NCI-H146 (cell line): ENCODE results near the gene HPCAL1.
A peak's percentile ranks its signal among the peaks of the same experiment; 100 is the strongest.

Experiments used
- DNase-seq: peaks from one replicate; lab custom pipeline; 2025; lab: John Stamatoyannopoulos, UW

HPCAL1 gene

DNA sequence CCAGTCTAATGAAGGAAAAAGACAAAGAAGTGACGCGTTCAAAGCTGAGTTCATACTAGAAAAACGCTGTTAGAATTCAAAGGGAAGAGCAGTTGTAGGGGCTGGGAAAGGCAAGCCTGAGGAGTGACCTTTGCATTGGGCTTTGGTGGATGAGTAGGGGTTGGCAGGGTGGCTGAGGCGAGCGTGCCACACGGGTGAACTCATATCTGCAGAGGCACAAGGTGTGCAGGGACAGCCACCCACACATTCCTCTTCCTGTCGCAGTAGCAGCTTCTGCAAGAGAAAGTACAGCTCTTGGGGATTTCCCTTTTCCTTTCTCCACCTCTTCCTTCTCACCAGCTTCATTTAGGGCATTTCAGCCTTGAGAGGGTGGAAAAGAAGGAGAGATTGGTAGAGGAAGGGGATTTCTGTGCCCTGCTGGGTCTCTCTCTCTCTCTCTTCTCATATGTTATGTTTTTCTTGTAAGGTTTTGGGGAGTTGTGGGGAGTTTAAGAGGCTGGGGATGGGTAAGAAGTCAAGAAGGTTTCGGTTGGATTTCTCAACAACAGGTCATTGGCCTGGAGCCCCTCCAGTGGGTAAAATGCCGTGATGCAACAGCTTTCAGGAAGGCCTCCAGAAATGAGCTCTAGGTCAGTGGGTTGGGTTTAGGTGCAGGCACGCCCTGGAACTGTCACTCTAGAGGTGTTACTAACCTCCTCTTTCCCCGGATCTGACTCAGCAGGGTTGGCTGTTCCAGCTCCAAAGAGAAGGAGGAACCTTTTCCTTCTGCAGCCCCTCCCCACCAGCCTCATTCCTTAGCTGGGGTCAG lies 105.3 kb downstream of the HPCAL1 start:
- peak; percentile 46 for DNase-seq

GRCh38 chr2:10408649-10409579 lies 106.2 kb downstream of the HPCAL1 start:
- DNase-seq = peak; percentile 92

DNA sequence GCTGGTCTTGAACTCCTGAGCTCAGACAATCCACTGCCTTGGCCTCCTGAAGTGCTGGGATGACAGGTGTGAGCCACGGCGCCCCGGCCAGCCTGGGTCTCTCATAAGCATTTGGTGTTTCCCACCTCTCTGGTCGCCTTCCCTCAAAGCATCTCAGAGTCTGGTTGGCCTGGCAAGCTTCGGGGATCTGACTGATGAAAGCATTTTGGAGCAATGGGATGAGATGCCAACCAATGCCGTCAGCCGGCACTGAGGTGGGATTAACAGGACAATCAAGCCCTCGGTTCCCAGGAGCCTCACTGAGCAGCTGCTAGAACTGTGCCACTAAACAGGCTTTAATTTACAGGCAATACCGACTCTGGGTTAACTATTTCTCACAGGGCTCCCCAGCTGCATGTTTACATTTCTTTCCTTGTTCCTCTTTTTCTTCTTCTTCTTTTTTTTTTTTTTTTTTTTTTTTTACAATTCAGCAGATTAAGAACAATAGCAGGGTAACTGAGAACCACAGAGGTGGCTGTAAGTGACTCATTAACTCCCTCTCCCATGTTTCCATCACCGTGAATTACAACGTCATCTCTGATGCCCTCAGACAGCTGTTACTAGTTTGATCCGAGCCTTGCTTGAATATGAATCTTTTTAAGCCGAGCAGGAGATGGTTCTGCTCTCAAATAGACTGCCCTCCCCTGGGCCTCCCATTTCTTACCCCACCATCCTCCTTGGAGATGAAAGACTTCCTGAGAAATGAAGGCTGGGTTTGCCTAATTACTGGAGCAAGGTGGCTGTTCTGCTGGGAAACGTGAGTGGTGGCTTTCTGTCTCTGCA lies 107.5 kb downstream of the HPCAL1 start:
- DNase-seq = no peak

- peak; percentile 15 for DNase-seq
Observed at GRCh38 chr2:10410823-10411437, 108.2 kb downstream of the HPCAL1 start.

DNA sequence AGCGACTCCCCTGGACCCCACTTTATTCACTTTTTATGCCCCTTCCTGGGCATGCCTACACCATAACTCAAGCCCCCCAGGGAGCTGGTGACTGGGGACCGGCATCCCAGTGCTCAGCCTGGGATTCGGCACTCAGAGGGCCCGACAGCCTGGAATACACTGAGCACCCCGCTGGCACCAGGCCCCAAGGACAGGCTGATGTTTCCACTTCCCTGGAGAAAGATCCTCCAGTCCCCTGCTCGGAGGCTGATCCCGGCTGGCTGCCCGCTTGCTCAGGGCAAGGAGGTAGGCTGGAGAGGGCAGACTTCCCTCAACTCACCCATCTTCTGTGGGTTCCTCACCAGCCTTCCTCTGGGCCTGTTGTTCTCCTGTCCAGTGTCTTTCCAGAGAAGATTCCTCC lies 108.9 kb downstream of the HPCAL1 start:
- DNase-seq = no peak

DNA sequence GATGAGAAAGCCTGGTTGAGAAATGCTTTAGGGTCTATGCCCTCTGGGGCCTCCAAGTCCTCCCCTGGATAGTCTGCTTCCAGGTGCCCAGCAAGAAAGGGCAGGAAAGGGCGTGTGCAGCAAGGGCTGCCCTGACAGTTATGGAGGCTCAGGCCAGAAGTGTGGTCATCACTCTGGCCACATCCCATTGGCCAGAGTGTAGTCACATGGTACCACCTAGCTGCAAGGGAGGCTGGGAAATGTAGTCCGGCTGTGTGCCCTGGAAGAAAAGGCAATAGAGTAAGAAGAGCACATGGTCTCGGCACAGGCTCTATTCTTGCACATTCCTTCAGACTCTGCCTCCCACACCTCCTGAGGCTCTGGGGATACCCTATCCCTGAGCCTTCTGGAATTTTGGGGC lies 109.7 kb downstream of the HPCAL1 start:
- DNase-seq = peak; percentile 41

- no peak for DNase-seq
Observed at GRCh38 chr2:10413503-10413902, 110.8 kb downstream of the HPCAL1 start.

DNA sequence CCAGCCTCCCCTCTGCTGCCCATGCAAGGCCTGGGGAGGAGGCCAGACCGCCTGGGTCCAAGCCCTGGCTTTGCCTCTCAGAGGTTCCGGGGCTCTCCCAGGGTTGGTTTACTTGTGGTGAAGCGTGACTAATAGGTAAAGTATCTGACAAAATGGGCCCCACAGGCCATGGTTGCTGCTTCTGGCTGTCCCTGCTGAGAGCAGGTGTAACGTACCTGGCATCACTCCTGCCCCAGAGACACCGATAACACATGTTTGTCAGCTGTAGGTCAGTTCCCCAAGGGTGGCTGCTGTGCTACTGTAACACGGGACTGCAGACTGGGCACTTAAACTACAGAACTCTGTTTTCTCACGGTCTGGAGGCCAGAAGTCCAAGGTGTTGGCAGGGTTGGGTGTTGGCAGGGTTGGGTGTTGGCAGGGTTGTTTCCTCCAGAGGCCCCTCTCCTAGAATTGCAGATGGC lies 111.3 kb downstream of the HPCAL1 start:
- peak; percentile 62 for DNase-seq

DNA sequence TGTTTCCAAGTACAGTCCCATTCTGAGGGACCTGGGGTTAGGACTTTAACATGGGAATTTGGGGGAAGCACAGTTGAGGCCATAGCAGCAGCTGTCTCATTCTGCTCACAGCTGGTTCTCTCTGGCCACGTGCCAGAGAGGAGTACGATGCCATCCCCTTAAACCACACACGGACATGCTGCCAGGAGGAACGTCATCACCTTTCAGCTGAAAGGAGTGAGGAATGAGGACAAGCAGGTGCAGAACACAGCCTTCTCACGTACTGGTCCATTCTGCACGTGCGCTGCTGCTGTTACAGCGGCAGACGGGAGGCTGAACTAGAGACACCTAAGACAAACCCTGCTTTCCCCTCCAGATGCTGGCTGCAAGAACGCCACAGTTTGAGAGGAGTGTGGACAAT lies 111.9 kb downstream of the HPCAL1 start:
- DNase-seq = peak; percentile 52

DNA sequence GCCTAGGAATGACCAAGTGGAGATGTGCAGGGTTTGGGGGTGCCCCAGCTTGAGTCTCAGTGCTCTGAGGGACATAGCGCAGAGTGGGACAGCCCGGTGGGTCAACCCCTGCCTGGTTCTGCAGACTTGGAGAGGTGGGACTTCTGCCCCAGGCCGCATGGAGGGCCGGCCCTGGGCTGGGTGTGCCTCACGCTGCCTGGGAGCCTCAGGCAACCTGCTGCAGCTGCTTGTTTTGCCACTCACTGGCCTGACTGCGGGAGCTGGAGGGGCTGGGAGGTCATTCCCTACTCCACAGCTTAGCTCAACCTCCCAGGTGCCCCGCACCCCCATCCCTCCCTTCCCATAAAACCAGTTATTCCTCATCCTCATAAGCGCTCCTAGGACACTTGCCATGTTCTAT lies 112.3 kb downstream of the HPCAL1 start:
- peak; percentile 18 for DNase-seq

- DNase-seq = no peak
Observed at GRCh38 chr2:10415640-10416039, 112.9 kb downstream of the HPCAL1 start.

DNA sequence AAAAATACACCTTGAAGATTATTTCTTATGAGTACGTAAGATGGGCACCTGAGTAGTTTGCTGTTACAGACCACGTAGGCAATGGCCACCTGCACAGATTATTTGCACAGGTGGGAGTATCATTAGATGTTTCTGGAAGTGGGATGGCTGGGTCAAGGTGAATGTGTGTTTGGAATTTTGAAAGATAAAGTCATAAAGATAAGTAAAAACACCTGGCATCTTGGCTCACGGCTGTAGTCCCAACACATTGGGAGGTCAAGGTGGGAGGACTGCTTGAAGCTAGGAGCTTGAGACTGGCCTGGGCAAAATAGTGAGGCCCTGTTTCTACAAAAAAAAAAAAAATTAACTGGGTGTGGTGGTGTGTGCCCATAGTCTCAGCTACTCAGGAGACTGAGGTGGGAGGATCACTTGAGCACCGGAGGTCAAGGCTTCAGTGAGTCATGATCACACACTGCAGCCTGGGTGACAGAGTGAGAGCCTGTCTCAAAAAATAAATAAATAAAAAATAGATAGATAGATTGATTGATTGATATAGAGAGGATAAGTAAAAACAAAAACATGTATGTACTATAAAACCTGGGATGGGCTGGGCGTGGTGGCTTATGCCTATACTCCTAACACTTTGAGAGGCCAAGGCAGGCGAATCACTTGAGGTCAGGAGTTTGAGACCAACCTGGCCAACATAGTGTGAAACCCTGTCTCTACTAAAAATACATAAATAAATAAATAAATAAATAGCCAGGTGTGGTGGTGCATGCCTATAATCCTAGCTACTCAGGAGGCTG lies 115.0 kb downstream of the HPCAL1 start:
- no peak for DNase-seq

DNA sequence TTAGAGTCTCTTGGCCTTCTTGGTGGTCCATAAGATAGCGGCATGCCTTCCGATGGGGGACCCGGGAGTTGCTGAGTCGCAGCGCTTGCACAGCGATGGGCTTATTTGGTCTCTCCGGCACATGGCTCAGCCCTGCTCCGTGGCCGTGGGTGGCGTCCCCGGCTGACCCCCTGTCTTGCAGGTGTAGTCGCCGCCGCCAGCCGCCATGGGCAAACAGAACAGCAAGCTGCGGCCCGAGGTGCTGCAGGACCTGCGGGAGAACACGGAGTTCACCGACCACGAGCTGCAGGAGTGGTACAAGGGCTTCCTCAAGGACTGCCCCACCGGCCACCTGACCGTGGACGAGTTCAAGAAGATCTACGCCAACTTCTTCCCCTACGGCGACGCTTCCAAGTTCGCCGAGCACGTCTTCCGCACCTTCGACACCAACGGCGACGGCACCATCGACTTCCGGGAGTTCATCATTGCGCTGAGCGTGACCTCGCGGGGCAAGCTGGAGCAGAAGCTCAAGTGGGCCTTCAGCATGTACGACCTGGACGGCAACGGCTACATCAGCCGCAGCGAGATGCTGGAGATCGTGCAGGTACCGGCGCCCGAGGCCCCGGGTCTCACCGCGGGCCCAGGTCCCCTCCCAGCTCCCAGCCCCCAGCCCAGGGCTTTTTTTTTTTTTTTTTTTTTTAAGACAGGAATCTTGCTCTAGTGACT lies 117.0 kb downstream of the HPCAL1 start:
- no peak for DNase-seq

DNA sequence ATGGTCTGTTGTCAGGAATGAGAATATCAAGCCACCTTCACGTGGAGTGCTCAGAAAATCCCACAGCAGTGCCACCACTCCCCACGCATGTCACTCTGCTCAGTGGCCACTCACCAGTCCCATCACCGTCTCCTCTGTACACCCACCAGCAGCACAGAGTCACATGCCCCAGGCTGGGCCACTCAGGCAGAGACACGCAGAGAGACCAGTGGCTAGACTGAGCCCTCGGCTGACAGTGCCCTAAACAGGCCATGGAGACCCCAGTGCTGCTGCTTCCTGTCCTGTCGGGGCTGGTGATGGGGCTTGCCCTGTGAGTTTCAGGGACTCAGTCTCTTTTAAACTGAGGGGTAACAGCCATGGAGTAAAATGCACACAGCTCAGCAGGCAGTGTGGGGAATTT lies 119.5 kb downstream of the HPCAL1 start:
- no peak for DNase-seq

DNA sequence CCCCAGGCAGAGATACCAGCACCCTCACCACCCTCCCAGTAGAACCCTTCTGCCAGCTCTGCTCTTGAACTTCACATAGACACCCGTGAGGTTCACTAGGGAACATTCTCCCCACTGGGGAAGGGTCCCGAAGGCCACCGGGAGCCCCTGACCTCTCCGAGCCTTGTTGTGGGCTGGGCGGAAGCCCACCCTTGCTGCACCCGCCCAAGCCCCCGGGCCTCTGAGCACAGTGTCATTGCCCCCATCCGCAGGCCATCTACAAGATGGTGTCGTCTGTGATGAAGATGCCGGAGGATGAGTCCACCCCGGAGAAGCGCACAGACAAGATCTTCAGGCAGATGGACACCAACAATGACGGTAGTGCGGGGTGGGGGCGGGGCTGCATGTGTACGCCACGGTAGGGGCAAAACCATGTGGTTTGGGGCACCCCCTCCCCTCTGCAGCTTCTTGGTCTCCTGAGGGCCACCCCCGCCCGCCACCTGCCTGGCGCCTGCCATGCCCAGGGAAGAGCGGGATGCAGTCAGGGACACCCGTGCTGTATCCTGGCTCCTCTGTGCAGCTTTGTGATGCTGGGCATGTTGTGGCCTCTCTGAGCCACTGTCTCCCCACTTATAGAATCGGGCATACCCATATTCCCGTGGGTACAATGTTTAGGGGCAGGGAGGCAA lies 120.2 kb downstream of the HPCAL1 start:
- DNase-seq = no peak

- no peak for DNase-seq
Observed at GRCh38 chr2:10423400-10423774, 120.7 kb downstream of the HPCAL1 start.

- DNase-seq = no peak
Observed at GRCh38 chr2:10424051-10424450, 121.3 kb downstream of the HPCAL1 start.

DNA sequence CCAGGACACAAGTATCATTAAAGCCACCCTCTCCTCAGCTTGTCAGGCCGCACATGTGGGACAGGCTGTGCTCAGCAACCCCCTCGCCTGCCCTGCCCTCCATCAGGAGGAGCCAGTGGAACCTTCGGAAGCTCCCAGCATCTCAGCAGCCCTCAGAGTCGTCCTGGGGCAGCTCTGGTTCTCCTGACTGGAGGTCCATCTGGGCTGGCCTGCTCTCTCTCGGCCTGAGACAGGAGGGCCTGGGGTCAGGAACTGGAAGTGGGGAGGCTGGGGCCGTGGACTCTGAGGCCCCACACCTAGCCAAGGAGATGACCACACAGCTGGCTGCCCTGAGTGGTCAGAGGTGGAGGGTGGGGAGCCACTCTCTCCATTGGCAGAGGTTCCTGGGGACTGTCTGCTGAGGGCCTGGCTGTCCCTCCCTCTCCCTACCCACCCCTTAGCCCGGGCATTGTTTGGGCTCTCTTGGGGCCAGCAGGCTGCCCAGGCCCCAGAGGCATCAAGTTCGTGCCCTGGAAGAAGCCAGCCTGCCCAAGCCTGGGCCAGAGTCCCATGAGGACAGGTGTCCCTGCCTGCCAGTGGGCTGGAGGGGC lies 122.3 kb downstream of the HPCAL1 start:
- DNase-seq = no peak

DNA sequence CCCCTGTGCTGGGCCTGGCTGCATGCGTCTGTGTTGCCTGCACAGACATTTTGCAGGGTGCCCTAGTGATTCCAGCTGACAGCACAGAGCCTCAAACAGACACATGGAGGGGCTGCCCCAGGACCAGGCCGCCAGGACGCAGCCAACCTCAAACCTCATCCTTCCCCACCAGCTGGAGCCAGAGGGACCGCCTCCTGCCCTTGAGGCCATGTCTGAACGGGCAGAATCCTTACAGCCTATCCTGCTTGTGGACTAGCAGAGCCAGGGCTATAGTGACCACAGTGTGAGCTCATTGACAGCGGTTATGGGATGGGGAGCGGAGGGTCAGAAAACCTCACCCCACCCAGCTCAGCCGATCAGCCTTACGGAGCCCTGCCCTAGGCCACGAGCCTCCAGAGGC lies 123.0 kb downstream of the HPCAL1 start:
- DNase-seq = no peak
